ENCODE data around the gene FGR.
"Not testable (repeated sequence)": the region's sequence is repeated elsewhere in the genome, so short reads cannot be mapped to it uniquely, and the experiment has no call there.

Gene FGR

DNA sequence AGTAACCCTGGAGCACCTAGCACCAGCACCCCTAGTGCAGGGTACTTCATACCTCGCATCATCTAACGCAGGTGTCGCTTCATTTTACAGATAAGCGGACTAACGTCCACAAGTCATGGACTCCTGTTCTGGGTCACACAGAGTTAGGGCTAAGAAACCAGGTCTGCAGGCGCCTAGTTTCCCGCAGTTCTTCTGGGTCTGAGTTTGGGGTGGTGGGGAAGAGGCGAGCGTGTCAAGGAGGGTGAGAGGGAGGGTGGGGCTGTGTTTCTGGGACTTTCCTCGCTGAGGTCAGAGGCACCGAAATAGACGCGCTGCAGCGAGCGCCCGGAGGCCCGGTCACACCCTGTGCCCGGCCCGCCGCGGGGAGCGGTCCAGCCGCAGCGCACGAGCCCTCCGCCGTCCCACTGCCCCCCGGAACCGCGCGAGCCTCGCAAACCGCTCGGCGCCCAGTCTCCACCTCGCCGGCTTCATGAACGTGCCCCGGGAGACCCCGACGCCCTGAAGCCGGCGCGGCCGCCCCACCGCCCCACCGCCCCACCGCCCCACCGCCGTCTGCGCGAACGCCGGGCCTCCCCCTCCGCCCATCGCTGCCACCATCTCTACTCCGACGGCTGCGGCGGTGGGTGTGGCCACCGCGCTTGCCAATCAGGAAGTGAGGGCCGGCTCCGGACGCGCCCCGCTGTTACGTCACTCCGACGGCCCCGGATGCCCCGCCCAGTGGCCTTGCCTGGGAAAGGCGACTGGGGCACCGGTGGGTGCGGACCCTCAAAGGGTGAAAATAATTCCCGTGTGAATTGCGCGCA lies 24.7 kb upstream of the FGR start:
- peak; percentile 73 for DNase-seq (ENCODE audit: low spot score)

DNA sequence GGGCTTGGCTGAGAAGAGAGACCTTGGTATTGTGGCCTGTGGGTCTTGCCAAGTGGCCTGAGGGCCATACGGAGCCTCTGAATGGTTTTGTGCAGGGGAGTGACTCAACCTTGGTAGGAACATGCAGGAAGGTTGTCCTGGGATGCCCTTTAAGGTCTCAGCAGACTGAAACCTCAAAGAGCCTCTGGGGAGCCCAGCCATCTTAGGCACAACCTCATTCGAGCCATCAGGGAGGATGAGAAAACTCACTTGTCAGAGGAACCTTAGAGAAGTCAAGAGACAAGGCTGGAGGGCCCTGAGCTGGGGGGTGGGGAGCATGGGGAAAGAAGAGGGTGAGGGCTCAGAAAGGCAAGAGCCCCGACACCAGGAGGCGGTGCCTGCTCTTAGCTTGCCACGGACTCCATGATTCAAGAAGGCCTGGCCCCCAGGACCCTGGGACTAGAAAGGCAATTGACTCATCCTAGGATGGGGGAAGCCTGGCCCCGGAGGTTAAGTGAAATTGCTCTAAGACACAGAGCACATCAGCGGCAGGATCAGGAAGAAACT lies 24.0 kb upstream of the FGR start:
- peak; percentile 10 for DNase-seq (ENCODE audit: low spot score)

DNA sequence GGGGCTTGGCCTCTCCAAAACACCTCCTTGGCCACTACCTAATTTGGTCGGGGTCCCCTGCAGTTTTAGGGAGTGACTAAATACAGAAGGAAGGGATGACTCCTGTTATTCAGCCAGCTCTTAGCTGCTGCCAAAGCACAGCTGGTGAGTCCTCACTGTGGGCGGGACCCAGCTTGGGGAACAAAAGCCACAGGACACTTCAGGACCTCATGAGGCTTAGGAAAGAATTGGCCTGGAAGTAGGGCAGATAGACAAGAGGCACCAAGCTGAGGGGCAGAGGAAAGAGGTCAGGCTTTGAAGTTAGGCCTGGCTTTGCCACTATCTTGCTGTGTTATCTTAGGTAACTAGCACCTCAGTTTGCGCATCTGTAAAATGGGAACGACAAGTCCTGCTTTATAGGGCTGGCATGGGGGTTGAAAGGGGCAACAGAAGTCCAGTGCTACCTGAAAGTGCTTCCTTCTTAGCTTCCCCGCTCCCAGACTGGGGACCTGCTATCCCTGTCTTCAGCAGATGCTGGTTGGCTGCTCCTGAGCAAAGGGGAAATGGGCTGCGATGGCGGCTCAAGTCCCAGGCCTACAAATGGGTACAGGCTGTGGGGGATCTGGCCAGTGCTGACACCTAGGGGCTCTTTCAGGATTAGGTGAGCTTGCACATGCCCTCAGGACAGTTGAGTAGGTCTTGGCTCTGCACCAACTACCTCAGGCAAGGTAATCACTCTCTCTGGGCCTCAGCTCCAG lies 21.3 kb upstream of the FGR start:
- peak; percentile 49 for DNase-seq (ENCODE audit: low spot score)

DNA sequence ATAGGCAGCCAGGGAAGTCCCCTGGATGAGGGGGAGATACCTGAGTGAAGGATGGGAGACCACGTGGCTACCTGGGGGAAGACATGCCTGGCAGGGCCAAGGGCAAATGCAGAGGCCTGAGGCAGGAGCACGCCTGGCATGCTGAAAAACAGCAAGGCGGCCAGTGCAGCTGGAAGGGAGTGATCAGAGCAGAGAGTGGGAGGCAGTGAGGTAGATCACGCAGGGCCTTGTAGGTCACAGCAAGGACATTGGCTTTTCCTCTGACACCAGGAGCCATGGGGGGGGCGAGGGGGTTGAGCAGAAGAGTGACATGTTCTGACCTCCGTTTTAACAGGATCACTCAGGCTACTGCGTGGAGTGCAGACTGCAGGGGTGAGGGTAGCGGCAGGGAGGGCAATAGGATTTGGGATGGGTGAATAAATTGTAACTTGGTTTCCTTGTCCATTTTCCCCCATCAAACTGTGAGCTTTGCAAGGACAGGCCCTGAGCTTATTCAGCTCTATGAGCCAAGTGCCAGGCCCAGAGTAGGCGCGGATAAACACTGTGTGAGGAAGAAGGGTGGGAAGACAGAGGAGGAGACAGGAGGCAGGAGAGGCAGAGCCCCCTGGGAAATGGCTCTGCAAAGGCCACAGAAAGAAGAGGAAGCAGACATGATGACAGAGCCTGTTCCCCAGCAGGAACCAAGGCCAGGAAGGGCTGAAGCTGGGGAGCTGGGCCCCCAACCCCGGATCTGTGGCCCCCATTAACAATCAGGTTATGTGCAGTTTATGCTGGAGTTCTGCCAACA lies 20.4 kb upstream of the FGR start:
- no peak for DNase-seq (ENCODE audit: low spot score)

DNA sequence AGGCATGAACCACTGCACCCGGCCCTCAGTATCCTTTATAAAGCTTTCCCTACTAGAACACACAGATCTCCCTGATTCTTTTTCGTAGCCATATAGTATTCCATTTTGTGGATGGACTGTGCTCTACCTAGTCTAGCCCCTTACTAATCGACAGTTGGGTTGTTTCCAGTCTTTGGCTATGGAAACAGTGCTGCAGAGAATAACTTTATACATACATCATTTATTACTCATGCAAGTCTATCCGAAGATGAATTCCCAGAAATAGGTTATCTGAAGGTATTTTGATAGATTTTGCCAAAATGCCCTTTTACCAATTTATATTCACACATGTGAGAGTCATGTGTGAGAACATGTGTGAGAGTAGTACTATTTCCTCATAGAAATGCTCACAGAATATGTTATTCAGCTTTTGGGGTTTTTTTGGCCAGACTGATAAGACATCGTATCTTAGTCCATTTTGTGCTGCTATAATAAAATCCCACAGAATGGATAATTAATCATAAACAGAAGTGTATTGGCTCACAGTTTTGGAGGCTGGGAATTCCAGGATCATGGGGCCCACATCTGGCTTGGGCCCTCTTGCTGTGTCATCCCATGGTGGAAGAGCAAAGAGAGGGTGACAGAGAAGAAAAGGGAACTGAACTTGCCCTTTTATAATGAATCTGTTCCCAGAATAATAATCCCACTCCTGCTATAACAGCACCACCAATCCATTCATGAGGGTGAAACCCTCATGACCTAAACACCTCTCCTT lies 17.3 kb upstream of the FGR start:
- no peak for DNase-seq (ENCODE audit: low spot score)

DNA sequence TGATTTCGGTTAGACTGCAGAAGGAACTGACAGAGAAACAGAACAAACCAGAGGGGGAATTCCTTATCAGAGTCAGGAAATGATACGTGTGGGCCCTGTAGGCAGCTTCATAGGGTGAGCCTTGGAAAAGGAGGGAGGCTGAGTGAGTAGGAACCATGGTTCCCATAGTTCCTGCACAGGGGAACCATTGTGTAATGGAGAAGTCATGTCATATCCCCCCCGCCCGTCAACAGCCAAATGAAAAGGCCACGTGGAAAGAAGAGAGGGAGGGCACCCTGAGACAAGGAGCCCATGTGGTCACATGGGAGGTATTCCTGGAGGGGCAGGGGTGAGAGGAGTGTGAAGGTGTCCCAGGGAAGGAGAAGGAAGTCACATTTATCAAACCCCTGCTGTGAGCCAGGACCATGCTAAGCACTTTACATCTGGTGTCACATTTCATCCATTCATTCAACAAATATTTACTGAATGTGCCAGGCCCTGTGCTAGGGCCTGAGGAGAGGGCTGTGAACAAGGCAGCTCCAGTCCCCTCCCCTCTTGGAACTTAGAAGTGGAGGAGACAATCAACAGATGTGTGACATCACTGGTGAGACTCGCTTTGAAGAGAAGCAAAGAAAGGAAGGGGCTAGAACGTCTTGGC lies 15.7 kb upstream of the FGR start:
- DNase-seq (ENCODE audit: low spot score): no peak

DNA sequence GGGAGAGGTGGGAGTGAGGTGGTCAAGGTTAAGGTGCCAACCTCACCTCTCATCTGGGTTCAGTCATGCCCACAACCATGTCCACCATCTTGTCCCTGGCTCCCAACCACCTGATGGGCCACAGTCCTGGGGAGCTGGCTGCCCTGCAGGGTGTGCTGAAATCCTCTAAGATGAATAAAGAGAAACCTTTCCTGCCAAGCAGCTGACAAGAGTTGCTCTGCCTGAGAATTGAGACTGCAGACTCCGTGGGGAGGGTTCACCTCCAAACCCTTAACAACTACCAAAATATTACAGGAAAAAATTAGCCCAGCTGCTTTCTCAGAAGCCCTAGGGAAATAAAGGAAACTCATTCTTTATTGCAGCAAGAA lies 15.2 kb upstream of the FGR start:
- no peak for DNase-seq (ENCODE audit: low spot score)

DNA sequence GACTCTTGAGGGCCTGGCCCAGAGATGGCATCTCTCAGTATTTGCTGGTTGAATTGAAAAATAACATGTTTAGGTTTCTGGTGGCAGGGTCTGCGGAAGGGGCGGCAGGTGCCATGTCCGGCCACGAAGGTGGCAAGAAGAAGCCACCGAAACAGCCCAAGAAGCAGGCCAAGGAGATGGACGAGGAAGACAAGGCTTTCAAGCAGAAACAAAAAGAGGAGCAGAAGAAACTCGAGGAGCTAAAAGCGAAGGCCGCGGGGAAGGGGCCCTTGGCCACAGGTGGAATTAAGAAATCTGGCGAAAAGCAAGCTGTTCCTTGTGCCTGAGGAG lies 14.3 kb upstream of the FGR start:
- DNase-seq (ENCODE audit: low spot score): no peak

DNA sequence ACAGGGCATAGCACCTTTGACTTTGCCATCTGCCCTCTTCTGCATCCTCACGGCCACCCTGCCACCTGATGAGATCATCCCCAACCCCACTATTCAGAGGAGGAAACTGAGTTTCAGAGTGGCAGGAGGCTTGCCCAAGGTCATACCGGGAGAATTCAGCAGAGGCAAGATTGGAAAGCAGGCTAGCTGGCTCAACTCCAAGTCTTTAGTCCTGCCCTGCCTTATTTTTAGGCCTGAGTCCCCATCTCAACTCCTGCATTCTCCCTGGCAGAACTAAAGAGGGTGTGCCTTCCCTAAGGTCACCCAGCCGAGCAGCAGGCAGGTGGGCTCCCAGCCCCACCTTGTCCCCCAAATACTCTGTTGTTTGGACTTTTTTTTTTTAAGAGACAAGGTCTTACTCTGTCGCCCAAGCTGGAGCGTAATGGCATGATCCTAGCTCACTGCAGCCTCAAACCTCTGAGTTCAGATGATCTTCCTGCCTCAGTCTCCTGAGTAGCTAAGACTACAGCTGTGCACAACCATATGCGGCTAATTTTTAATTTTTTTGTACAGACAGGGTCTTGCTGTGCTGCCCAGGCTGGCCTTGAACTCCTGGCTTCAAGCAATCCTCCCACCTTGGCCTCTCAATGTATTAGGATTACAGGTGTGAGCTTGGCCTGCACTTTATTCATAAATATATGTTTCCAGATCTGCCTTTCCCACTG lies 13.8 kb upstream of the FGR start:
- no peak for DNase-seq (ENCODE audit: low spot score)

DNA sequence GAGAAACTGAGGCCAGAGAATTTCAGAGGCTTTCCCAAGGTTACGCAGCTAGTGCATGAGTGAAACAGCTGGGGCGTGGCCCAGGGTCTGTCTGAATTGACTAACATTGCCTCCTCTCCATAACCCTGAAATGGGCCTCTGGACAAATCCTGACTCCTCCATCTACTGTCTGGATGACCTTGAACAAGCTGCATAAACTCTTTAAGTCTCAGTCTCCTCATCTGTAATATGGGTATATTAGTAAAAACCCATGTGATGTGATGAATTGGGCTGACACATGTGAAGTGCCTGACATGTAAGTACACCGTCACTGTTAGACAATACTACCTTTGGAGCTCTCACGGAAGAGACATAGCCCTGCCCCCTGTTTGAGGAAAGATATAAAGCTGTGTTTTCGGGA lies 12.3 kb upstream of the FGR start:
- DNase-seq (ENCODE audit: low spot score): no peak

DNA sequence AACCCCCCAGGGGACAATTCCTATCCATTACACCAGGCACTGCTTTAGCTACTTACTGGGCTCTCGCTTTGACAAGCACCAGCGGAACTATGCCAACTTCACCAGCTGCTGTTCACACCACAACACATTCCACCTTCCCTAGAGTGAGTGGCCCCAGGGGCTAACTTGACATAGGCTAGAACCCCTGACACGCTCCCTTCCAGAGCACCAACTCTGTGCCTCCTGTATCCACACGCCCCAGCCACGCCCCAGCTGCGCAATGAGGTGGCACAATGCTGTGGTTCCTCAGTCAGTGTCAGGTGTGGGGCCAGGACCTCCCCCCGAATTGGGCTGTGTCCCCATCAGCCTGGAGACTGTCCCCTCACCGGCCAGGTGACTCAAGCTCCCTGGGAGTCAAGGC lies 11.7 kb upstream of the FGR start:
- no peak for DNase-seq (ENCODE audit: low spot score)

DNA sequence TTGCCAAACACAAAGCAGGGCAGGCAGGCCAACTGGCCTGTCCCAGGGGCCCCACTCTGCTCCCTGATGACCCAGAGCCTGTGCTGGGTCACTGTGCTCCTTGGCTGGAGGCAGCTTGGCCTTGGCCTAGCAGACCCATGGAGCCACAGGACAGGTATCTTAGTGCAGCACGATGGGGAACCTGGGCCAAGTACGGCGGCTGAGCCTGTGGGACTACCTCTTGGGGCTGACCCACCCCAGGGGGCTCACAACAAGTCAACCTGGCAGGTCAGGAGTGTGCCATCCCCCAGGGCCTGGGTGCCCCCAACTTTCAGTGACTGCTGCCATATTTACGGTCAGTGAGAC lies 10.1 kb upstream of the FGR start:
- DNase-seq (ENCODE audit: low spot score): no peak

DNA sequence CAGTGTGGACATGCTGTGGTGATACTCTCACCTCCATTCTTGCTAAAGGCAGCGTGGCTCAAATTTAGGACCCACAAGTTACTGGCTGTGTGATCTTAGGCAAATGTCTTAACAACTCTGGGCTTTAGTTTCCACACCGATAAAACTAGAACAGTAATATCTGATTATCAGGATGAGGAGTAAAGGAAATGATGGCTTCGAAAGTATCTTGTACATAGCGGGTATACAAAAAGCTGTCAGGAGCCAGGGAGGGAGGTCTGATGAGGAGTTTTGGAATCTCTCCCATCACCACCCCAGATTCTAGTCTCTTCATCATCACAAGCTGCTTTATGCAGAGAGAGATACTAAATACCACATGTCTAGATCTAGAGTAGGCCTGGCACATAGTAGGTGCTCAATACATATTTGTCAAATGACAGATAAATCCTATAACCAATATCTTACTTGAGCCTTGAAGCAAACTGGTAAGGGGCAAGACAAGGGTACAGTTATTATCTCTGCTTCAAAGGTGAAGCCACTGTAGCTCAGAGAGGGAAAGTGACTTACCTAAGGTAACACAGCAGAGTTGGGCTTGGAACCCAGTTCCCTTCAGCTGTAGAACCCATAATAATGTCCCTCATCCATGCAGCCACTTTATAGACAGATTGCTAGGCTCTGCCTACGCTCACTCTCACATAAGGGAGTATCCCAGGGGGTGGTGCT lies 9.5 kb upstream of the FGR start:
- DNase-seq (ENCODE audit: low spot score): no peak

DNA sequence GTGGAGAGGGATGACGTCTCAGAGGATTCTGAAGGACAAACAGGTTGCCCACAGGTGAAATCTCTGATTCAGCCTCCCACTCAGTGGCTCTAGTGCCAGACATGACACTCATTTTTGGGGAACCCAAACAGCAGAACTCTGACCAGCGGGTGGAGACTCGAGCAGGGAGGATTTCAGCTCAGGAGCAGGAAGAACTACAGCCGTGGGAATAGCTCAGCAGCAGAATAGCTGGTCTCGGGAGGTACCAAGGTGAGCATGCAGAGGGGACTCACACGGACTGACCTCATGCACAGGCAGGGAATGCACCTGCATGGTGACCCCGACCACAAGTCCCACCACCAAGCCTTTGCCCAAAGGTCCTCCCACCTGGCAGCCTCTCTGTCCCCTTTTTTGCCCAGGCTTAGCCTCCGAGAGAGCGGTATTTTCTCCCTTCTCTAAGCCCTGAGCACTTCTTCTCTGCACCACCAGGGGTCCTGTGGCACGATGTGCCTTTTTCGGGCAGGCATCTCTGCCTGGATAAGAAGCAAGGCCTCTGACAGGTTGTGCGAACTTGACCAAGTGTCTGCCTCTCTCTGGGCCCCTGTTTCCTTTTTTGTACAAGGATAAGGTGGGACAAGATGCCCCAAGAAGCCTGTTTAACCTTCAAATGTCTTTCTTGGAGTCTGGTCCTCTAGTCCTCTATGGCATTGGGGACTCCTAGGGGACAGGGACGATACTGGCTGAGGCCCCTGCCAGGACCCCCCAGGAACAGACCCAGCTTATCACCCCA lies 8.8 kb upstream of the FGR start:
- peak; percentile 47 for DNase-seq (ENCODE audit: low spot score)

DNA sequence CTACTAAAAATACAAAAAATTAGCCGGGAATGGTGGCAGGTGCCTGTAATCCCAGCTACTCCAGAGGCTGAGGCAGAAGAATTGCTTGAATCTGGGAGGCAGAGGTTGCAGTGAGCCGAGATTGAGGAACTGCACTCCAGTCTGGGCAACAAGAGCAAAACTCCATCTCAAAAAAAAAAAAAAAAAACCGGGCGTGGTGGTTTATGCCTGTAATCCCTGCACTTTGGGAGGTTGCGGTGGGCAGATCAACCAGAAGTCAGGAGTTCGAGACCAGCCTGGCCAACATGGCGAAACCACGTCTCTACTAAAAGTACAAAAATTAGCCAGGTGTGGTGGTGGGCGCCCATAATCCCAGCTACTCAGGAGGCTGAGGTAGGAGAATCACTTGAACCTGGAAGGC lies 5.5 kb upstream of the FGR start:
- not testable (repeated sequence) for DNase-seq (ENCODE audit: low spot score)

DNA sequence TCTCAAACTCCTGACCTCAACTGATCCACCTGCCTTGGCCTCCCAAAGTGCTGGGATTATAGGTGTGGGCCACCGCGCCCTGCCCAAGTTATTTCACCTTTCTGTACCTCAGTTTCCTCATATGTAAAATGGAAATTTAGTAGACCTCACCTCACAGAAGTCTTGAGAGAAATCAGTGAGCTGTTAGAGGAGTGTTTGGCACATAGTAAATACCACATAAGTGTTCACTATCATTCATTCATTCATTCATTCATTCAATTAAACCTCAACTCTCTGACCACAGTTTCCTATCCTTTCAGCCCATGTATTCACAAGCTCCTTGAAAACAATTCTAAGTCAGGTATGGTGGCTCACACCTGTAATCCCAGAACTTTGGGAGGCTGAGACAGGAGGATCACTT lies 3.8 kb upstream of the FGR start:
- no peak for DNase-seq (ENCODE audit: low spot score)

DNA sequence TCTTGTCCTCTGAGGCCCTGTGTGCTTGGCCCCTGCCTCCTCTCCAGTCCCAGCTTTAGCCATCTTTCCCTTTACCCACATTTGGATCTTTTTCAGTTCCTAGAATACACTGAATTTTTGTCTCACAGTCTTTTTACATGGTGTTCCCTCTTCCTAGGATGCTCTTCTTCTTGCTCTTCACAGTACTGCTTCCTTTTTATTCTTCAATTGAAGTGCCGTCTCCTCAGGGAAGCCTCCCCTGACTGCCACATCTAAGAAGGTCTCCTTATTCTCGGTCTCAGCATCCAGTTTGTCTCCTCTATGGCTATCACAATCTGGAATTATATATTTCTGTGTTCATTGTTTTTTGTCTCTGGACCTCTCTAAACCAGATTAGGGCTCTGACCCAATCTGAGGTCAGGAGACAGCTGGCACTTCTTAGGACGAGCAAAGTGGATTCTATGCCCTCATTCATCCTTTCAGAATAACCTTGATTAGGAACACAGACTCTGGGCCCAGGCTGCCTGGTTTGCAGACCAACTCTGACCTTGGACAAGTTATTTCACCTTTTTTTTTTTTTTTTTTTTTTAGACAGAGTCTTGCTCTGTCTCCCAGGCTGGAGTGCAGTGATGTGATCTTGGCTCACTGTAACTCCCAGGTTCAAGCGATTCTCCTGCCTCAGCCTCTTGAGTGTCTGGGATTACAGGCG lies 3.2 kb upstream of the FGR start:
- DNase-seq (ENCODE audit: low spot score): no peak

DNA sequence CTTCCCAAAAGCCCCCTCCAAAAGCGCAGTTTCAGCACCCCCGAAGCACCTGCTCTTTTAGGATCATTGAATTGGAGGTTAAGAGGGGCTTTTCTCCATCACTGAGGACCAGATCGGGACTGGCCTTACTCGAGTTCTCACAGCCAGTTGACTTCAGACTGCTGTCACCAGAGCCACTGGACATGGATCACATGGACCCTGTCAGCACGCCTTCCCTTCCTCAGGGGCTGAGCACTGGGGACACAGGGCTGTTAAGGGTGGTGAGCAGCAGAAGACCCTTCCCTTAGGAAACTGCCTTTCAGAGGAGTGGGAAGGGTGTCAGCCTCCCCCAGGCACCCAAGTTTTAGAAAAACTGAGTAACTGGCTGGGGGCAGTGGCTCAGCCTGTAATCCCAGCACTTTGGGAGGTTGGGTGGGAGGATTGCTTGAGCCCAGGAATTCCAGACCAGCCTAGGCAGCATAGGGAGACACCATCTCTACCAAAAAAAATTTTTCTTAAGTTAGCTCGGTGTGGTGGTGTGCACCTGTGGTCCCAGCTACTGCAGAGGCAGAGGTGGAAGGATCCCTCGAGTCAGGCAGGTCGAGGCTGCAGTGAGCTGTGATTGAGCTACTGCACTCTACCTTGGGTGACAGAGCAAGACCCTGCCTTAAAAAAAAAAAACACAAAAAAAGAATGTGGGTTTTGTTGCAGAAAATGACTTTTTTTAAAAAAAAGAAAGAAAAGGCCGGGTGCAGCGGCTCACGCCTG lies 584 bp upstream of the FGR start:
- DNase-seq (ENCODE audit: low spot score): no peak

Data from kidney capillary endothelial cell (primary cell).